HG02981 (cell line): ENCODE results near the gene GALNT16.

Source experiments
- ATAC-seq: cut with Tn5 transposase; IDR thresholded peaks from one replicate; pipeline ENCODE4 v1.9.1; 2021; ENCODE audit warnings: mild to moderate bottlenecking, moderate library complexity; ENCODE audit not compliant: unreplicated experiment

GALNT16 gene

DNA sequence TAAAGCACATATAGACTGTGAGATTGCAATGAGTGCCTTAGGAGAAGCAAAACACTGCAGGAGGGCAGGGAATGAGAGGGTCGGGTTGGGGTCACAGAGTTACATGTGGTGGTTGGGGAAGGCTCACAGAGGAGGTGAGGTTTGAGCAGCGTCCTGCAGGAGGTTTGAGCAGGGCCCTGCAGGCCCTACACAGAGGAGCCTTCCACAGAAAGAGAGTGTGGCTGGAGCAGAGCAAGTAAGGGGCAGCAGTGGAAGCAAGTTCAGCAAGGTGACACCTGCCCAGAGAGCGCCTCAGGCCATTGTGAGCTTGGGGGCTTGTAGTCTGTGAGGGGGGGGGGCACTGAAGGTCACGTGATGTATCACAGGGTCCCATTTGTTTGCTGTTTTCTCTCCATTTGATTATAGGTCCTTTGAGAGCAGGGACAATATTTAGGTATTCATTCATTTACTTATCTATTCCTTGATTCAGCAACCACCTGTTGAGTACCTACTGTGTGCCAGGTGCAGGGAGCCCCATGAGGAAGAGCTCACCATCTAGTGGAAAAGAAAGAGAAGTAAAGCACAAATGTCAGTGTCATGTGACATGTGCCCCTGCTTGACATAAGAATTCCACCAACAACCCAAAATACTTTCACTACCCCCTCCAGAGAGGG is 56.6 kb downstream of the GALNT16 start:
- no peak for ATAC-seq

DNA sequence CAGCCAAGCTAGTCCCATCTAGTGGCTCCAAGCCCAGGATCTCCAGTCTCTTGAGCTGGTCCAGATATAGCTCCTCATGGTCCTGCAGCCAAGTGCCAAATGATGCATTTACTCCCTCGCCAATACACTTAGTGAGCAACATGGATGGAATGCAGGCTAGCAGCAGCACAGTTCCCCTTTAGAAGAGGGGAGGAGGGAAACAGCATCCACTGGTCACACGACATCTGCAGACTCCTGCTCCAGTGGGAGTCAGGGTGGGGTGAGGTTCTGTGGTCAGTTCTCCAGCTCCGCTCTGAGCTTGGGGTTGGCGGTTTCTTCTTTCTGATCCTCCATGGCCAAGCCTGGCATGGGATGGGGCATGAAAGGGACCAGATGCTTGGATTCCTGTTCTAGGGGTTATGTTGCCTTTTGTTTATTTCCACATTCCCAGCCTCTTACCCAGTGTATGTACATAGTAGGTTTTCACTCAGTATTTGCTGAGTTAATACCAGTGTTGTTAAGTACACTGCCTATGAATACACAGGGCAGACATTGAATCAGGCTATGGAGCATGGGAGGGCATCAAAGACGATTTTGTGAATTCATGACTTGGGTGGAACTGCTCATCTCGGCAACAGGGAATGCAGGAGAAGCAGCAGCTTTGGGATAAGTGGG is 57.3 kb downstream of the GALNT16 start:
- no peak for ATAC-seq

DNA sequence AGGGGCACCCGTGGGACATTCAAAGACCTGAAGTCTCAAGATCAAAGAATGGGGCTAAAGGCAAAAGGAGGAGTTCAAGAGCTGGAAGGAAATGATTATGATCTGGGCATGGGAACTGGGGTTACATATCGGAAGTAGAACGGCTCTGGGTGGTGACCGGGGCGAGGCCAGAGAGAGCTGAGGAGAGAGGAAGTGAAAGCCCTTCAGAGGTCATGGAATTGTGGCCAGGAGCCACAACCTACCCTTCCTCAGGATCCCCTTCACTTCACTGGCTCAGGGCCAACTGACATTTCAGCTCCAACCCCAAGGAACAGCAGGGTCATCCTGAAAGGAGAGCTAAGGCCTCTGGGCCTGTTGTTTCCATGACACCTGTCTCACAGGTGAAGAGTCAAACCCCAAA is 57.8 kb downstream of the GALNT16 start:
- no peak for ATAC-seq

DNA sequence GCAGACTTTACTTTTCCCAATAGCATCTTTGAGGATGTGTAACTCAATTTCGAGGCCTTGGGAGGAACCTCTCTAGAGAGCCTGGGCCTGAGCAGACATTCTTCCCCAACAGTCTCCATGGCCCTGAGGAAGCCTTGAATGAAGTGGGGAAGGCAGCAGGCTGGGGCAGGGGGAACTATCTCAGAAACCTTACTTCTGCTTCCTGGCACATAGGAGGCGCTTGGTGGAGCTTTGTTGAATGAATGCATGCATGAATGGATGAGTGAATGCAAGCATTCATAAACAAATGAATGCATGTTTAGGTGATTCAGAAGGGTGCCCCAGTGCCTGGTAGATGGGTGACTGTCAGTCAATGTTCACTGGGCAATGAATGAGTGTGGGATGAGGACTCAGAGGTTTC is 58.3 kb downstream of the GALNT16 start:
- ATAC-seq = no peak

DNA sequence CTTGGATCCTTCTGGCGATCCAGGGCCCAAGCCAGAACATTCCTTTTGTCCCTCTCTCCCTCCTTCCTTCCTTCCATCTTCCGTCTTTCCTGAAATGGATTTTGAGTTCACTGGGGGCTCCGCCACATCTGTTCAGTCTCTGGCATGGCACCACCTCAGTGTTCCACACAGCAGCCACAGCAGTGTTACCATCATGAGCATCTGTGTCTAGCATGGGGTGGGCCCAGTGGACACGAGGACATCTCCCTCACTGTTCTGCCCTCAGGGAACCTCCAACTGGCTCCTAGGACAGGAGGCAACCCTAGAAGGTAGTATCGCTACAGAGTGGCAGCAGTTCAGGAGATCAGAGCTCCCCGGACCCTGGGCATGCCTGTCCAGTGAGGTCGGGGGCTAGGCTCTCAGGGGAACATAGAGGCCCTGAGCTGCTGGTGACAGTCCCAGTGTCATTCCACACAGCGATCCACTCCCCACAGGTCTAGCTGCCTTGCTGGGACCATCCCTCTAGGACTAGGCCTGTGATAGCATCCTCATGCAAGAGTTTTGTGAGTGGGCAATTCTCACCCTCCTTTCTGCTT is 59.0 kb downstream of the GALNT16 start:
- no peak for ATAC-seq

DNA sequence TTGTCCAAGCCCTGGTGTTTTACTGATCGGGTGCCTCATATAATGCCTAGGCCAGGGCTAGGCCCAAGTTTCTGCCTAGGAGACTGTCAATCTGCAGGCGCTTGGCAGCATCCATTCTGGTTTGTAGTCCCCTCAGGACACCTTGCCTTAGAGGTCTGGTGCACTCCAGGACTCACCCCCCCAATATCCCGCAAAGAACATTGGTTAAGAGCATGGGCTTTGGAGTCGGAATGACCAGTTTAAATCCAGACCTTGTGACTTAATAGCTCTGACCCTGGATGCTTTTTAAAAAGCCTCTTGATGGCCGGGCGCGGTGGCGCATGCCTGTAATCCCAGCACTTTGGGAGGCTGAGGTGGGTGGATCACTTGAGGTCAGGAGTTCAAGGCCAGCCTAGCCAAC is 60.0 kb downstream of the GALNT16 start:
- ATAC-seq = no peak

DNA sequence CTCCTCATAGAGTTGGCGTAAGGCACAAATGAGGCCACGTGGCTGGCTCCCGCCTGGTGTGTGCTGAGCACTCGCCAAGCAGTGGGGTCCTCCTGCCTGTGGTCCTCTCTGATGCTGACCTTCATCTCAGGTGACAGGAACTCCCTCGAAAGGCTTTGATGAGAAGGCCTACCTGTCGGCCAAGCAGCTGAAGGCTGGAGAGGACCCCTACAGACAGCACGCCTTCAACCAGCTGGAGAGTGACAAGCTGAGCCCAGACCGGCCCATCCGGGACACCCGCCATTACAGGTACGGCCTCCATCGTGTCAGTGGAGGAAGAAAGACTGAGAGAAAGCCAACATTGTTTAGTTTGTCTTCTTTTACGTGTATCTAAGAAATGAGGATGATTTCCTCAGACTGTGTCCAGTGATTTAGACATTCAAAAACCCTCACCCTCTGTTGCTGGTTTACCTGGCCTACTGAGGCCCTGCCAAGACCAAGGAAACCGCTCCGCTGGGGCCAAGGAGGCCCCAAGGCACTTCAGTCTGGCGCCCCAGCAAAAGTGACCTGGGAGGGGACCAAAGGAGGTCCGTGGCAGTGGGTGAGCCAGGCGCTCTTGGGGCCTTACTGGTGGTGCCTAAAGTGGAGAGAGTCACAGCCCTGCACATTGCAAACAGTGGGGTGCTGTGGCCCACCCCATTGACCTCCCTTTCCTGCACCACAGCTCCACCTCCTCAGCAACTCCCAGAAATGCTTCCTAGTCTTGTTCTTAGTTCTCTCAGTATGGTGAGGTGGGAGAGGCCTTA is 60.8 kb downstream of the GALNT16 start:
- ATAC-seq = no peak

DNA sequence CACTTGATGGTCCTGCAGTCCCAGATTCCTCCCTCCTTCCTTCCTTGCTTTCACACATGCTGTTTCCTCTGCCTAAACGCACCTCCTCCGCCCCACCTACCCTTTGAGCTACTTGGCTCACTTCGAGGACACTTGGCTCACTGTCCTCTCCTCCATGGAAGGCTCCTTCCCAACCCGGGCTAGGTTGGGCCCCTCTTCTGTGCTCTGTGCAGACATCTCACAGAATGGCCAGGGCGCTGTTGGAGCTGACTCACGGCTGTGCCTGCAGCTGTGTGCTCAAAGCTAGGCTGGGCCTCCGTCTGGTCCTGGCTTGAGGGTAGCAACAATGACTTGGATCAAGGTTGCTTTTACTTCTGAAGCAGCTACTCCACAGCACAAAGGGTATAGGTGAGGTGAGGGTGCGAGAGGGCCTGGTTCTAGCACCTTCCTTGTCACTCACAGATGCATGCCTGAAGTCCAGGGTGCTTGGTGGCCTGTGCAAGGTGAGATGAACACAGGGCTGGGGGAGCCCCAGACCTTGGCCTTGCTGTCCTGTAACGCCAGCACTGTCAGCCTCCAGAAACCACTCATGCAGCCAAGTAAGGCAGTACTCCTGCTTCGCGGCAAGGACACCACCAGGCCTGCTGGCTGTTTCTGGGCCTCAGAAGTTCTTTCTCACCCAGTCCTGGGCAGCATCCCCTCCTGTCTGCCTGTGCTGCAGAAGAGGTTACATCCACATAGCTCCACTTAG is 61.8 kb downstream of the GALNT16 start:
- ATAC-seq = no peak

DNA sequence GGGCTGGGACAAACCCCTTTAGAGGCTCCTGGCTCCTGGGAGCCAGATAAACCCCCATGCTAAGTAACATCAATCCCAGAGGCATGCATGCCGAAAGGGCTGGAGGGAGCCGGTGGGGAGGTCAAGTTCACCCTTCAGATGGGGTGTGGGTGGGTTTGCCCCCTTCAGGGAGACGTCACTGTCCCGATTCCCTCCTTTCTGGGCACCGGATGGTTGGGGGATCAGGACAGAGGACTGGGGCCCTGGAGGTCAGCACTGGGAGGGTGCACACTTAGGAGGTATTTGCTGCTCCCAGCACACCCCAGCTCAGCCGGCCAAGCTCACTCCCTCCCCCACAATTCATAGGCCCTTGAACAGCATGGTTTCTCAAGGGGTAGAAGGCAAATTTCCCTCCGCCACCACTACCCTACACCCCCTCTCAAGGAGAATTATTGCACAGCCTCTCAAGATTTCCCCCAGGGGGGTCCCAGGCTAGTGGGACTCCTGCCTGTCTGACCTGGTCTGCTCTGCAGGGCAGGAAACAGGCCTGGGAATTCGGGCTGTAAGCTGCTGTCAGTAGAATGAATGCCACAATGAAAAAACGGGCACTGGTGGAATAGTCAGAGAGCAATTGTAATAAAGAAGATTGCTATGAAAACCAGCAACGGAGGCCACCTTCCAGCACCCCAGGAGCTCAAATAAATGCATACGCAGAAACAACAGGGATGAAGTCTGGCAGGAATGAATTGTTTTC is 63.5 kb downstream of the GALNT16 start:
- ATAC-seq = no peak

DNA sequence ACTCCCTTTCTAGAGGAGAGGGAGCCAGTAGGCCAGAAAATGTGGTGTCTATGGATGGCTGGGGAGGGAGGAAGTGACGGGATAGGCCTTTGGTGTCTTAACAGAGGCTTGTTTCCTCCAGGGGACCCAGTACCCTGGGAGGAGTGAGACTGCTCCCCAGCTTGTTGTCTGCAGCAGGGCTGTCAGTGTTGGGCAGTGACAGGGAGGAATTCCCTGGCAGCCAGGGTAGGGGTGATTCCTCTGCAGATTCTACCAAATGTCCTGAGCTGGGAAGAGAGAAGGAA is 64.0 kb downstream of the GALNT16 start:
- ATAC-seq = no peak

DNA sequence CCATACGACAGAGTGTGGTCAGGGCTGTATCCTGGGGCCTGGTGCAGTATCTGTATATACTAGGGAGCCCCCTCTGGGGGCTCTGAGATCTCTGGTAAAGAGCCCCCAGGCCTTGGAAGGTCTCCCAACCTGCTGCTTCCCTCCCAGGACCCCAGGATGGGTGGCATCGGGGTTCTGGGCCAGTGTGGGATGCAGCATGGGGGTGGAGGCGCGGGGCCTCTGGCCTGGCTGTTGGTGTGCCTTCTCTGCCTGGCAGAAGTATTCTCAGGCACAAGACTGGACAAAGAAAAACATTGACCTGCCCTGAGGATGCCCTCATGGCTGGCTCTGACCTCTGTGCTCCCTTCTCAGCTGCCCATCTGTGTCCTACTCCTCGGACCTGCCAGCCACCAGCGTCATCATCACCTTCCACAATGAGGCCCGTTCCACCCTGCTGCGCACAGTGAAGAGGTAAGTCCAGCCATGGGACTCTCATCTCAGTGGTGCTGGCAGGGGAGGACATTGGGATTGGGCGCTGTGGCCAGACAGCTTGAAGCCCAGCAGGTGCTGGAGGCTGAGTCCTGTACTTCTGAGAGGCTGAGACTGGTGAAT is 64.5 kb downstream of the GALNT16 start:
- ATAC-seq = no peak

DNA sequence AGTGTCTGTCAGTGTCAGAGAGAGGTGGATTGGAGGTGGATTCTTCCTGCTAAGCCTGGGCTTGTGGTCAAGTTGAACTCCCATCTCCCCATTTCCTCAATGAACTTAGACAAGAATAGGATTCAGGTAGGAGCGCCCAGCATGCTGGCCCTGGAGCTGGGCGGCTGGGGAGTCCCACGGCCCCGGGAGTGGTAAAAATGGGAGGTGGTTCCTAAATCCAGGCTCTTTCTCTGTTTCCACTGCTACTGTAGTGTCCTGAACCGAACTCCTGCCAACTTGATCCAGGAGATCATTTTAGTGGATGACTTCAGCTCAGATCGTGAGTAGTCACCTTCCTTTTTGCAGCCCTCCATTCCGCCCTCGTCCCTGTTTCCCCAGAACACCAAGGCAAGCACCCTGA is 65.1 kb downstream of the GALNT16 start:
- no peak for ATAC-seq

DNA sequence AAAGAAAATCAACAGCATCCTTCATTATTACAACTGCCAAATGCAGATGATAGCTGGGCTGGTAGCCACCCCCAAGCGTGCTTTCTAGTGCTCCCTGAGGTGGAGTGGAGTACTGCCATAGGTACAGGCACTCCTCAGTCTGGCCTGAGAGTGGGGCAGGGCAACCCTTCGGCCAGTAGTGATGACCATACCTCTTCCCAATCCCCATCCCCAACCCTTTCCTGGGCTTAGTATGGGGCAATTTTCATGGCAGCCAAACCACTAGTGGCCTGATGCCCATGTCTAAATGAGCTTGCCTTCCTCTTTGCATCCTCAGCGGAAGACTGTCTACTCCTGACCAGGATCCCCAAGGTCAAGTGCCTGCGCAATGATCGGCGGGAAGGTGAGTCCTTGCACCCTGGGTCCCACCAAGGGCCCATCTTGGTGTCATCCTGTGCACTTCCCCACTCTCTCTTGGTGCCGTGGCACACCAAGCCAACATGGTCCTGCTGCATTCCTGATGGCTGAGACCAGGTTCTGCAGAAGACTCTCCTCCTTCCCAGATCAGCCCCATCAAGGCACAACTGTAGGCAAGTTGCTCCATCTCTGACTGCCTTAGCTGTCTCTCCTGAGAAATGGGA is 65.8 kb downstream of the GALNT16 start:
- ATAC-seq = no peak

DNA sequence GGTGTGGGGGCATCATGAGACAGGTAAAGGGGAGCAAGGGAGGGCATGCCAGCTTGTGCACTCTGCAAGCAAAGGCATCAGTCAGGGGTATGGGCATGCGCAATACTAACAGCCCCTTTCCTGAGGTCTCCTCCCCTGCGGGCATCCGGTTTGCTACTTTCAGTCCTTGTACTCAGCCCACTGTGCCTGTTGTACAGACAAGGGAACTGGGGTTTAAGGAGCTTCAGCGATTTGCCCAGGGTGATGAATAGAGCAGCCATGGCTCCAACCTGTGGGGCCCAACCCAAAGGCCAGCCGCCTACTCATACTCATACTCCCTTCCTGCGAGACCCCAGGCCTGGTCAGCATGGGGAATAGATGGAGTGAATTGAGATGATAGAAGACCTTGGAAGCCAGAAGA is 66.7 kb downstream of the GALNT16 start:
- ATAC-seq = no peak

DNA sequence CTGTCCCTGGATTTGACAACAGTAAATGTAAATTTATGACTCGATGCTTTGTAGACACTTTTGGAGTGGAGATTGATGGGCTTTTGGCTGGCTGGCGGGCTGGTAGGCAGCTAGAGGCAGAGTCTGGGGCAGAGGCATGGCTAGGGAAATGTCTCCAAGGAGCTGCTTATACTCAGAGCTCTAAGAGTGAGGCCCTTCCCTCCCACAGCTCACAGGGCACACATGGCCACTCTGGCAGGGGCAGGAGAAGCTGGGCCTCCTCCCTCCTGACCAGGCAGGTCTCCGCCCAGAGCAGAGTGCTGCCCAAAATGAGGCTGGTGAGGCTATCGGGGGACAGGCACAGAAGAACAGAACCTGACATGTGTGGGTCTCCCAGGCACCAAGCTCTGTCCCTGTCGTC is 67.5 kb downstream of the GALNT16 start:
- no peak for ATAC-seq

DNA sequence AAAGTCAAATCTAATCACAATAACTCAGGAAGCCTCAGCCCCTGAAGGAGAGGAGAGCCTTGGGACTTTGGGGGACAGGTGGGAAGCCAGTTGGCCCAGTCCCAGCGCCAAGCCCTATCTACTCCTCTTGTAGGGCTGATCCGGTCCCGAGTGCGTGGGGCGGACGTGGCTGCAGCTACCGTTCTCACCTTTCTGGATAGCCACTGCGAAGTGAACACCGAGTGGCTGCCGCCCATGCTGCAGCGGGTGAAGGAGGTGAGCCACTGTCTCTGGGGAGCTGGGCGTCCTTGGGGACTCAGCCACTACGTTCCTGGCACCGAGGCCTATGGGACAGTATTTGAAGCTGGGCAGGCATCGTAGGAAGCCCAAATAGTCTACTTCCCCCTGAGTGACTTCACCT is 68.4 kb downstream of the GALNT16 start:
- ATAC-seq = no peak

DNA sequence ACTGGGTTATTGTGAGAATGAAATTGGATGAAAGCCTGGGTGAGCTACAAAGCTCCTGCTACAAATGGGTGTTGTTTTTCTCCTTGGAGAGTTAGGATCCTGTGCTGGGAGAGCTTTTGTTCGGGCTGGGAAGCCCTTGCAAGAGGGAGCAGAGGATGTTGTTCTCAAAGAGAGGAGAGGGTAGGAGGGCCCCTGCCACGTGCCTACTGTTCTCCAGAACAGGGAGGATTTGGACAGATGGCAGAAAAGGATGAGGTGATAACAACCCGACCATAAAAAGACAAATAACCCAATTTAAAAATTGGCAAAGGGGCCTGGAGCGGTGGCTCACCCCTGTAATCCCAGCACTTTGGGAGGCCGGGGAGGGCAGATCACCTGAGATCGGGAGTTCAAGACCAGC is 68.8 kb downstream of the GALNT16 start:
- no peak for ATAC-seq

DNA sequence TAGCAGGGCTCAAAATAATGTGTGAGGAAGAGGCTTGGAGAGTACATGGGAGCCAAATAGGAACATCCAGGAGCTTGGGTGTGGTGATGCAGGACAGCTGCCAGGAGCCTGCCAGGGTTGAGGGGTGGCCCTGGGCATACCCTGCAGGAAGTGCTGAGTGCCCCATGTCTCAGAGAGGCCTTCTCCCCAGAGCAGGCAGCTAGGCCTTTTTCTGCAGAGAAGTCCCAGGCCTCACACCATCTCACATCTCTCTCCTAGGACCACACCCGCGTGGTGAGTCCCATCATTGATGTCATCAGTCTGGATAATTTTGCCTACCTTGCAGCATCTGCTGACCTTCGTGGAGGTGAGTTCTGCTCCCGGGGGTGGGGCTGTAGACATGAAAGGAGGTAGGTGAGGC is 71.2 kb downstream of the GALNT16 start:
- no peak for ATAC-seq

DNA sequence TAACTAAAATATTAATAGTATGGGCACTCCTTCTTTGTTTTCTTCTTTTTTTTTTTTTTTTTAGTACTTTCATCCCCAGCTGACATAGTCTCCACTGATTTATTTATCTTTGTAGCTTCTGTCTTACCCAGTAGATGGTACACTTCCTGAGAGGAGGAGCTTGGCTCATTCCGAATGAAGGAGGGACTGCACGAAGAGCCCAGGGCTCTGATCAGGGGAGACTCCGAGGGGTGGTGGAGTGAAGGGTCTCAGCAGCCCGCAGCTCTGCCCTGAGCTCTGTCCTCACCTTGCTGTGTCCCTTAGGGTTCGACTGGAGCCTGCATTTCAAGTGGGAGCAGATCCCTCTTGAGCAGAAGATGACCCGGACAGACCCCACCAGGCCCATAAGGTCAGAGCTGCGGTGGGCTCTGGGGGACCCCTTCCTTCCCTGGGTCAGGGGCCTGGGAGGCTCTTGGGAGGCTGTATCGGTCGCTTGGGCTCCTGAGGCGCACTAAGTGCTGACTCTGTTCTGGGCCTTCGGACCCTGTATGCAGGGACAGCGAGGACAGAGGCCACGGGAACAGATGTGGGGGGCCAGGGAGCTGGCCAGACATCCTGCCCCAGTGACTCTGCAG is 72.9 kb downstream of the GALNT16 start:
- no peak for ATAC-seq
